ENCODE data around the gene TMEM154. TPM values are rescaled to one million over a fixed set of nuclear protein-coding genes. Genes with fewer than 3 reads are reported as not detected.
A peak's percentile ranks its signal among the peaks of the same experiment; 100 is the strongest.

TMEM154 gene
- total RNA-seq, 1 donor from 2014 or later: 19.6 TPM

- H3K27ac ChIP-seq: no peak overlapping the region
- DNase-seq (no peak), ATAC-seq (no peak)
- H3K4me1 ChIP-seq: no peaks in the 10 kb centered on the region
- no peaks in the 10 kb centered on the region for H3K36me3 ChIP-seq
- H3K4me3 ChIP-seq: no peak overlapping the region
- no peak for TF ChIP-seq CTCF (IDR thresholded peaks at IDR 0.05)
- no peaks in the 10 kb centered on the region for H3K27me3 ChIP-seq (ENCODE audit: low read depth)
- intact Hi-C loops (cut with DNase I): no loop called here
- H3K9me3 ChIP-seq: no peaks in the 10 kb centered on the region
These were observed 35.7 kb downstream of the TMEM154 start for GRCh38 chr4:152644130-152644529.

GRCh38 chr4:152643153-152644035, 36.4 kb downstream of the TMEM154 start:
- no peaks in the 10 kb centered on the region for H3K36me3 ChIP-seq
- no peak overlapping the region for H3K4me3 ChIP-seq
- ATAC-seq (peak; percentile 66 to 84), DNase-seq (peak; percentile 70)
- no peaks in the 10 kb centered on the region for H3K9me3 ChIP-seq
- no peaks in the 10 kb centered on the region for H3K27me3 ChIP-seq (ENCODE audit: low read depth)
- intact Hi-C loops (cut with DNase I): no loop called here
- no peaks in the 10 kb centered on the region for H3K4me1 ChIP-seq
- no peak for TF ChIP-seq CTCF (IDR thresholded peaks at IDR 0.05)
- no peak overlapping the region for H3K27ac ChIP-seq

GRCh38 chr4:152640058-152640921, 39.5 kb downstream of the TMEM154 start:
- DNase-seq: no peak
- Histone ChIP-seq H3K9me3 (no peaks in the 10 kb centered on the region), H3K36me3 (no peaks in the 10 kb centered on the region), H3K4me1 (no peaks in the 10 kb centered on the region), H3K27me3 (ENCODE audit: low read depth) (no peaks in the 10 kb centered on the region), H3K4me3 (no peak overlapping the region), H3K27ac (no peak overlapping the region)
- TF ChIP-seq CTCF (IDR thresholded peaks at IDR 0.05): peak; percentile 57
- intact Hi-C loops (cut with DNase I): no loop called here
- peak in 1 of 2 donors; percentile 54 for ATAC-seq

- intact Hi-C loops (cut with DNase I): no loop called here
- H3K36me3 ChIP-seq: peaks cover 4% of the 10 kb centered on the region
- H3K27ac ChIP-seq: no peak overlapping the region
- ATAC-seq (peak in 1 of 2 donors; percentile 43), DNase-seq (no peak)
- TF ChIP-seq CTCF (IDR thresholded peaks at IDR 0.05): no peak
- no peaks in the 10 kb centered on the region for H3K9me3 ChIP-seq
- H3K4me1 ChIP-seq: no peaks in the 10 kb centered on the region
- no peak overlapping the region for H3K4me3 ChIP-seq
- H3K27me3 ChIP-seq (ENCODE audit: low read depth): no peaks in the 10 kb centered on the region
These were observed 43.9 kb downstream of the TMEM154 start for GRCh38 chr4:152635851-152636250.

- no peak overlapping the region for H3K27ac ChIP-seq
- no peak for TF ChIP-seq CTCF (IDR thresholded peaks at IDR 0.05)
- intact Hi-C loops (cut with DNase I): no loop called here
- DNase-seq (no peak), ATAC-seq (no peak)
- H3K4me1 ChIP-seq: no peaks in the 10 kb centered on the region
- H3K9me3 ChIP-seq: no peaks in the 10 kb centered on the region
- no peak overlapping the region for H3K4me3 ChIP-seq
- H3K27me3 ChIP-seq (ENCODE audit: low read depth): no peaks in the 10 kb centered on the region
- H3K36me3 ChIP-seq: peaks cover 4% of the 10 kb centered on the region
These were observed 45.6 kb downstream of the TMEM154 start for GRCh38 chr4:152634110-152634760.
